NCI-H146 treated with DMSO at 0.1 percent for 48 hours (cell line): Measurements from ENCODE around the gene CREB5.

Experiments used
- DNase-seq: peaks from one replicate; lab custom pipeline; 2025; ENCODE audit not compliant: unreplicated experiment; lab: John Stamatoyannopoulos, UW

The CREB5 gene

DNA sequence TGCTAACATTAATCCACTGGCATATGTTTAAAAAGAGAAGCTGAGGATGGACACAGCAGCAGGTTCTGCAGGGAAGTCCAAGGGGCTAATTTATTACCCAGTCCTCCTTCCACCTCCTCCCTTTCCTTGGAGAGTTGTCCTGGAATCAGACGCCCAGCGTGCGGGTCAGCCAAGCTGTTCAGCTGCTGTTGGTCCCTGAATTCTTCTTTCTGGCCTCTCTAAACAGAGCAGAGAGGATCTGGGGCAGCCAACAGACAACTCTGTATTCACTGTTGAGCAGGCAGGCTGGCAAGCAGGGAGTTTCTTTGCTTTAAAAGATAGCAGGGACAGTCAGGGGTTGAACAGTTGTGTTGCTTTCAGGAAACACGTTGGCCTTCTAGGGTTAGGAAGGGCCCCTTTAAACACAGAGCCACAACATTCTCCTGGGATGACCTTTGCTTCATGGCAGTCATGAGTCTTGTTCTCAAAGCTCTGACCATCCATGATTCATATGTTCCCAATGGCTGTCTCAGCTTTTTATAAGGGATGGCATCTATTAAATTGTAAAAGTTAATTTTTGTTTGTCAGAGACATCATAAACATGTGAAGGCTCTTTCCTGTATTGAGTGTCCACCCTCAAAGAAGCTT, 217.0 kb downstream of the CREB5 start:
- no peak for DNase-seq

DNA sequence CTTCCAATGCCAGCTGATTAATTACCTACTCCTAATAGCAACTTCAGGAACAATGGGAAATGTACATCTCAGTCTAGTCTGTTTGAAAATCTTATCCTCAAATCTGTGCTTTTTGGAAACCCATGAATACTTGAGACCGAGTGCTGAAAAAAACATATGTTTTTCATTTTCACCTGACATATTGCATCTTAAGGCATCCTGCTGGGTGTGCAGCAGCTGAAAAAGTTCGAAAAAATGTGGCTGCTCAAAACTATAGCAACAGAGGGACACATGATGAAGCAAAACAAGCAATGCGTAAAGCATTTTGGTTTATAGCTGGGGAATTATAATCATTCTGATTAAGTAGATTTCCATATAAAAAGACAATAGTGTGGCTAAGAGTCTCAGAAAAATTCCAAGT, 218.0 kb downstream of the CREB5 start:
- DNase-seq = no peak

DNA sequence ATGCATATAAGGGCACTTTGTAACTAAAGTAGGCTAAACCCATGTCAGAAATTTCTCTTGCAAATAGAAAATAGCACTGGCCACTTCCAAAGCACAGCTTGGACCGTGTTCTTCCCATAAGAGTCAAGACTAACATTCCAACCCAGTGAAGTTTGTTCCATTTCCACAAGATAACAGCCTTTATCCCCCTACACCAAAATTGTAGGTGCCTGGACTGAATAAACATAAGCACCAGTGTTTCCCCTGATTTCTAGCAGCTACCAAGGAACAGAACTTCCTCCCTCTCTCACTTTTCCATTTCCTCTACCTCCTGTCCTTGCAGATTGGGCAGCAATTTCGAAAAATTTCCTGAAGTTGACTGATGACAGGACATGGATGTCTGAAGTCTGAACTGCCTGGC, 219.7 kb downstream of the CREB5 start:
- no peak for DNase-seq

DNA sequence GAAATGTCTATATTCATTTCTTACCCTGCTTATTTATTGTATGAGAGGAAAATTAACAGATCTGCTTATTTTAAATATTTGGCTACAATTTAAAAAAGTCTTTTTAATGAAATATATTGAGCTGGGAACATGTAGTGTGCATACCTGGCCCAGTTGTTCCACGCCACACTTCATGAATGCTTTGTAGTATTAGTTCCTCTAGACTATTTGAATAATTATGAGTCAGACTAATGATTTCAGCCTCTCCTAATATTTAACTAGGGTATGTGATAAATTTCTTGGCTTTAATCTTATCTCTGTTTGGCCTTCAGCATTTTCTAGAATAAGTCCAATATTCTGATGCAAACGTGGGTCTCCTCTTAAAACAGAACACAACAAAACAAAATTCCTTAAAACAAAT, 226.6 kb downstream of the CREB5 start:
- DNase-seq = no peak

DNA sequence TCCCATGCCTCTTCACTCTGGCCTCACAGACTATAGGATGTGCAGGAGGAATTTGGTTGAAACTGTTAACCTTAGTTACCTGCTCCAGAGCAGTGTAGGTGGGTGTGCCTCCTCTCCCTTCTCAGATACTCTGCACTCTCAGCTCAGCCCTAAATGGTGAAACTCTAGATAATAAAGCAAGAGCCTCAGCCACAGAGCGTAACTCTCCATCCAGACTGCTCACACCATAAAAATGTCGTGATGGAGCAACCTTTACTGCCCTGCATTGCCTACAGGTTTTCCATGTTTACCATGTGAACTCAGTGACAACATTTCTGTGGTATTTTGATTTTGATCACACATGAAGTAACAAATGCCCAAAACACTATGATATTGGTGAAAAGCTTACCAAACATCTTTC, 227.7 kb downstream of the CREB5 start:
- DNase-seq = no peak

DNA sequence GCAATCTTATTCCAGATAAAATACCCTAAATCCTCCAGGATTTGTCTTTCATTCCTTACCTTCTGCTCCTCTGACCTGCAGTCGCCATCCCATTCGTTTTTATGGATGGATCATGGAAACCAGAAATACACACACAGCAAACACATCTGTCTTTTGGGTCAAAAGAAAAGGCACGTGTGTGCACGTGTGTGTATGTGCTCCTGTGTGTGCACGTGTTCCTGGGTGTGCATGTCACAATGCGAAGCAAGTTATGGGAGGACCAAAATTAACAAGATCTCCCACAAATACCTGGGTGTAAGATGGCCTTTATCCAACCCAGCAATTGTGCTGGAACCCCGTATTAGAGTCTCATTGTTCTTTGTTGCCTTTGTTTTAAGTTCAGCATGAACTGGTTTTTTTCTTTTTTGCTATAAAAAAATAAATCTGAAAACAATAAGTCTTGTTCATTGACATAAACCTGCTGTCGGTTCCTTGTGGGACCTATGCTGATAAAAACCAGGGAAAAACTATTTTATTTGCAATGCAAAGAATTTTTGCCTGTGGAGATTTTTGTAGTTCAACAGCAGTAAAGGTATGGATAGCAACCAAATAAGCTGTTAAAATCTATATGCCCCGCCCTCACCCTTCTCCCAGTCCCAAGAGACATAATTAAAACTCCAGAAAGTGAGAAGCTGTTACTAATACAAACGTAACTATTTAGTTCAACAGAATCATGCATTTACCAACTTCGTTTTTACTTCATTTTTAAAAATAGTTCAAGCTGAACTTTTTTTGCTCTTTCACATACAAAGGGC, 229.6 kb downstream of the CREB5 start:
- no peak for DNase-seq

DNA sequence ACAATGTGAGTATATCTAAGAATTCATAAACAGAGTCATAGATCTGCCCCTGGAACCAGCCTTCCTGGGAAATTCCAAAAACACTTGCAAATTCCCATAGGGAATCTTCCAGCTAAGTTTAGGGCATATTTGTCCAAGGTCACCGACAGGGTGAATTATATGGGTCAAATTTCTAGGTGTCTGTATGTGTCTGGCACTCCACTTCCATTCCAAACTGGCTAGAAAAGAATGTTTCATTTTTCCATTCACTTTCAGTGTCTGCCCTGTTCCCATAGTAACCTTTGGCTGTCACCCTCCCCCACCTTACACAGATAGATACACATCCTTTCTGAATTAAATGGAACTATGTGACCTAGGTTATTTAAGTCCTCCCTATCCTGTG, 230.9 kb downstream of the CREB5 start:
- DNase-seq = no peak

DNA sequence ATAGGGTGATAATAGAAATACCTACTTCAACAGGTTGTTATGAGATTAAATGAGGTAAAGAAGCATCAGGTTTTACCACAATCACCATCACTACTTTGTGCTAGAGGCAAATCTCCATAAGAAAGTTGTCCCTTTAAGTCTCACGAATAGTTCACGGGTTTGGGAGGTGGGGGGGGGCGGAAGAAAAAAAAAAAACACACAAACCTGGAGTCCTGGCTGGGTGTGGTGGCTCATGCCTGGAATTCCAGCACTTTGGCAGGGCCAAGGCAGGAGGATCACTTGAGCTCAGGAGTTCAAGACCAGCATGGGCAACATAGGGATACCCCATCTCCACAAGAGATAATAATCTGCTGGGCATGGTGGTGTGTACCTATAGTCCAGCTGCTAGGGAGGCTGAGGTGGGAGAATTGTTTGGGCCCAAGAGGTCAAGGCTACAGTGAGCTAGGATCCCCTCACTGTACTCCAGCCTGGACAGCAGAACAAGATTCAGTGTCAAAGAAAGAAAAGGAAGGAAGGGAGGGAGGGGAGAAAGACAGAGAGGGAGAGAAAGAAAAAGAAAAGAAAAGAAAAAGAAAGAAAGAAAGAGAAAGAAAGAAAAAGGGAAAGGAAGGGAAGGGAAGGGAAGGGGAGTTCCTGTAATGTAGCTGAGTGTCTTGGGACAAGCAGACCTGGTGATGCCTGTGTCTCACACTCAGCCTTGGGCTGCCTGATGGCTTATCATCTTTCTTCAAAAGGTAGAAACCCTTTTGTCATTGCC, 231.4 kb downstream of the CREB5 start:
- DNase-seq = no peak

DNA sequence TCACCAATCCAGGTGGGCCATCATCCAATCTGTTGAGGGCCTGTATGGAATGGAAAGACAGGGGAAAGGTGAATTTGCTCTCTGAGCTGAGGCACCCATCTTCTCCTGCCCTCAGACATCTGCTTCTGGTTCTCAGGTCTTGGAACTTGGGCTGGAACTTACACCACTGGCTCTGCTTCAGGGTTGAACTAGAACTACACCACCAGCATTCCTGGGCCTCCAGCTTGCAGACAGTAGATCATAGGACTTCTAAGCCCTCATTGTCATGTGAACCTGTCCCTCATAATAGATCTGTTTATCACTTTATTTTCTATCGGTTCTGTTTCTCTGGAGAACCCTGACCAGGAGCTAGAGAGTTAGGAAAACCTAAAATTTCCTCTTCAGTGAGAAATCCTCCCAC, 233.5 kb downstream of the CREB5 start:
- DNase-seq = no peak

DNA sequence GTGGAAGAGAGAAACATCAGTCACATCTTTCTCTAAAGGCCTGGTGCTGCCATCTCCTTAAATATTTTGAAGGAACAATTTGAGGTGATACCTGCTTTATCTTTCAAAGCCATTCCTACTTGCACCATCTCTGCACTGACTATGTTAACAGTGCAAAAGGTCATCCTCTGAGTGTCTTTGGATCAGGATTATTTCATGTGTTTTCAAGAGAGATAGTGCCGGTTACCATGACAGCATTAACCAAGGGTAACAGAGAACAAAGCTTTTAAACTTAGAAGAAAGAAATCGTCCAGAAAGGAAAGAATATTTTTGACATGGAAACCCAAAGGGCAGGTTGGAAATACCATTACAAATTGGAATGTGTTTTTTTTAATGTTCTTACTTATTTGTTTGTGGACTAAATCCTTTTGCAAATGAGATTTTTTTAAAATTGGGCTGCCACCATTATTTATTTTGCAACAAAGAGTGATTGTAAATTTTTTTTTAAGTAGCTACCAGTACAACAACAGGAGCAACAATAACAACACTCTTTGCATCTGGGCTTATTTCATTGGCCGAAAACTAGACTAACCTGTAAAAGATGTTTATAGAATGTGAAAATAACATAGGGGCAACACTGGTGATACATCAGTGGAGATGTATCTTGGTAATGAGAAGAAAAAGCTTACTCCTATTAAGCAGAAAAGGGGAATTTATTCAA, 234.2 kb downstream of the CREB5 start:
- DNase-seq = no peak

DNA sequence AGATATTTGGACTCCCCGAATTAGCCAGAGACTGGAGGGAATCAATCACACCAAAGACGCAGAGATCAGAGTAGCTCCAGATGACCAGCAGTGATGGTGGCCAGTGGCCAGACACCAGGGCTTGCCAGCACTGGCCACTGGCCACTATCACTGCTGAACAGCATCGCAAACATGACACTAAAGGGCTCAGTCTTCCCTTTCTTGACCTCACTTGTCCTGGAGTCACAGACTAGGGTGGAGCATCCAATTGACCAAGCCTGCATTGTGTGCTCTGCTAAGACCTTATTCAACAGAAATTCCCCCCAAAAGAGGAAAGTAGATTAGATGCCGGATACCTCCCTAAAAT, 234.7 kb downstream of the CREB5 start:
- DNase-seq = no peak

DNA sequence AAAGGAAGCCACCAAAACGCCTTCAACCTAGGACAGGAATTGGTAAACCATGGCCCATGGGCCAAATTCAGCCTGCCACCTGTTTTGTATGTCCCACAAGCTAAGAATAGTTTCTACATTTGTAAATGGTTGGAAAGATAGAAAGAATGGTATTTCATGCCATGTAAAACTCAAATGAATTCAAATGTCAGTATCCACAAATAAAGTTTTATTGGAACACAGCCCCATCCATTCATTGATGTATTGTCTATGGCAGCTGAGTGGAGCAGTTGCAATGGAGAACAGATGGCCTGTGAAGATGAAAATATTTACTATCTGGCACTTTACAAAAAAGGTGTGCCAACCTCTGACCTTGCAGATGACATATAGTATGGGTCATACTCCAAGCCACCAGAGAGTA, 236.9 kb downstream of the CREB5 start:
- DNase-seq = no peak

DNA sequence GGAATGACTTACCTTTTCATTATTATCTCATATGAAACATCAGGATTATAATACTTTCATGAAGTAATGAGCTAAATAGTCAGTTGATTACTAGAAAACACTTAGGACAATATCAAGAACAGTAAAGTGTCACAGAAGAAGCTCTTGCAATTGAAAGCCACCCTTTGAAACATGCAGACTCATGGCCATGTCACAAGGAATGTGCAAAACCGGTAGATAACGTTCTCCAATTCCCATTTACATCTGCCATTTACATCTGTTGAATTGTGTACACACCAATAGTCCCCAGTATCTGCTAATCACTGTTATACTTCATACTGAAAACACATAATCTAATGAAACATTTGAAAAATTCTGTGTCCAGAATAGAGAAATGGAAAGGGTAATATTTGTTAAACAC, 237.5 kb downstream of the CREB5 start:
- DNase-seq = no peak

DNA sequence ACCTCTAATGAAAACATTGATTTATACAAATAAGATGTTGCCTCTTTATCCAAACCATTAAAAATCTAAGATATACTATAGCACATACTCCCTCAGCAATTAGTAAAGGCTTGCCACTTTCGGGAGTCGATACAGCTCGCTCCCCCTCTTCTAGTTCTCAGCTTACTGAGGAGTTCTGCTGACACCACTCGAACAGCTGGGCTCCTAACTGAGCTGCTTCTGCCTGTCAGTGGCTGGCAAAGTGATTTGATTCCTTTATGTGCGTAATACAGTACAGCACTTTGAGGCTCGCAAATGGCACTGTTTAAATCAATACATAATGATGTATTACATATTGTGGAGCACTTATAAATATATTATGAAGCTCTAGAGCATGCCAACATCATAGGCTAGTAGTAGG, 241.8 kb downstream of the CREB5 start:
- DNase-seq = no peak

DNA sequence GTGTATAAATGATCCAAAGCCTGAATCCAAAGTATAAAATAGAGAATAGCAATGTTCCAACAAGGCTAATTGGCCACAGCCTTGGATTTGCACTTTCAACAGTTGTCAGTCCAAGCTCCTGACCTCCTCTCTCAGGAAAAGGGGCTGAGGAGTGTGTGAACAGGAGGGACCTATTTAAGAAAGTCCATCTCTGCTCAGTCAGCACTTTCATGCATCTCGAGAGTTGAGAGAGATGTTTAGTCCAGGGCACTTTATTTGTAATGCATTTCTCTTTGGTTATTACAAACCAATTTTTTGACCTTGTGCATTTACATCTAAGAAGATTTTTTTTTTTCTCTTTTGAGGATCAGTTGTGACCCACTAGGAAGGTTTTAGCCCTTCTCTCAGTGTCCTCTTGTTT, 244.2 kb downstream of the CREB5 start:
- DNase-seq = no peak

DNA sequence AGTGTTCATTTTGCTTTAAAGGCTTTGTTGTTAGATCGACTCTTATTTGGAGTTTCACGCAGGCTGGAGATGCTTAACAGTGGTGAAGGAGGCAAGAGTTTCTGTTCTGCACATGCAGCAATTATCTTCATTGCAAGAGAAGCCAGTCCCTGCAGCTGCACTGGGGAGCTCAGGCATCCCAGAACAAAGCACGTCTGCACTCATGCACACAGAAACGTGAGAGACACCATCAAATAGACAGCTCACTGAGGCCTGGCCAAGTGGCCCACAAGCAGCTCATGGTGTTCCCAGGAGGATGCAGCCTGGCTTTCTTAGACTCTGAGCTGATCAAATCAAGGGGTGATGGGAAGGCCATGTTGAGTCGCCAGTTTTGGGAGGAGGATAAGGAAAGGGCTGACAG, 246.1 kb downstream of the CREB5 start:
- DNase-seq = no peak

DNA sequence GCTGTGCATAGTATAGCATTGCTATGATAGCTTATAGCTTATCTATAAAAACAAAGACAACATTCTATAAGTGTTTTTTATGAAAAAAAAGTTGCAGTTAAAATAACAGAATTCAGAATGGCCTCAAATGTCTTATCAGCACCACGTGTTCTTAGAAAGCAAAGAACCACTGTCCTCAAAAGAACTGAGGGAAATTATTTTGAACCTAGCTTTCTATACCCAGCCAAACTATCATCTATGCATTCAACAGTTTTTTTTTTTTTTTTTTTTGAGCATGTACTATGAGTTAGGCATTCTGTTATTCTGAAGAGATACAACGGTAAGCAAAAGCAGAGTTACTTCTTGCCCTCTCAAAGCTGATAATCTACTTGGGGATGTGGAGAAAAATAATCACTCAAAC, 247.8 kb downstream of the CREB5 start:
- DNase-seq = no peak

DNA sequence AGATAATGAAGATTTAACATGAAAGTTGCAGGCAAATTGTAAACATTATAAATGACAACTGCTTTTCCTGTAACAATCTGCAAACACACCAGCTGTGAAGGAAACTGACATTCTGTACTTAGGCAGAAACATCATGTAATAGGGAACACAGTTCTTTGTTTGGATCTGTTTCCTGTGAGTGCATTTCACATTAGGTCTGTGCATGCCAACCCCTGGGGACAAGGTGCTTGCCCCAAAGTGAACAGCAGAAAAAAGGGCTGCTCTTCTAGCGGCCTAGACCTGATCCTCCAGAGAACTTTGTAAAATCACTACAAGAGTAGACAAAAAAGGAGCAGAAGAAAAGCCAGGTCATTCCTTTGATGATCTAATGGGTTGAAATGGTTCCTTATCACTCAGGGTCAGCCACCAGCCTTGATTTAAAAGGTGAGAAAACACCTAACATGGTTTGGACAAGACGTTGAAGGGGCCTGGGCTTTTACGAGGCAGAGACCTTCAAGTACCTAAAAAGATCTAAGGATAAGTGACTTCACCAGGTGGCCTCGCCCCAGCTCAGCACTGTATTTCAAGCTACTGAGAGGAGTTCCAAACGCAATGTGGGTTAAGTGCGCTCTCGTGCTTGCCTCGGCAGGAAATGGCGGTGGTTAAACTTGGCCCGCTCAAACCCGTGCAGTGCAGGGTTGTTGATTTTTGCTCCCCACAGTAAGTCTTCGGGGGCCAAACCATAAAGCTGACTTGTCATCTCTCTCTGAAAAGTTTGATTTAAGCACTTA, 249.7 kb downstream of the CREB5 start:
- DNase-seq = no peak

DNA sequence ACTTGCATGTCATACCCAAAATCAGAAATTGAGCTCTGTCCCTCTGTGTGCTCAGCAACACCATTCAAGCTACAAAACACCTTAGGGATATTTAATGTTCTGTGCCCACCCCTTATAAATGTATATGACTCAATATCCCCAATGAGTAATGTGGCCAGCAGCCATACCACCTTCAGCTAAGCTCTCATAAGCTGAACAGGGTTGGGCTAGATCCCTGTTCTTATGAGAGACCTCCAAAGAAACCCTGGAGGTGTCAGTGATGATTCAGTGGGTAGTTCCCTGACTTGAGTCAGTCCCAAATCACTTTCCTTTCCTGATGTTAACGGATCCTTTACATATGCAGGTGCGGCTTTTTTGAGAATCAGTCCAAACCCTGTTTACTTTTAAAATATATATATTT, 253.8 kb downstream of the CREB5 start:
- DNase-seq = no peak

DNA sequence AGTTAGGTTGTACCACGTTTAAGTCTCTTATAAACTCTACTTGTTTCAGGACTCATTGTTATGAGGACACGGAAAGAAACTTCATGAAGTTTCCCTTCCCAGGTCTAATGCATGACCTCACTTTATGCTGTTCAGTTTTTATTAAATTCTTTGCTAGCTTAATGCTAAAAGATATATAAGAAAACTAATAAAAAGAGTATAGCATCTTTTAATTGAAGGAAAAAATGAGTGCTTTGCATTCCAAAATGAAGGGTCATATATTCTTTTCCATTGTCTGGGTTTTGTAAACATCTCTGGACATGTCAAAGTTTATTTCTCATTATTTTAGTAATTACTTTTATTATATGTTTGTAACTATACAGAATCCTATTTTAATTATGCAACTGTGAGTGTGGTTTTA, 255.8 kb downstream of the CREB5 start:
- DNase-seq = no peak

DNA sequence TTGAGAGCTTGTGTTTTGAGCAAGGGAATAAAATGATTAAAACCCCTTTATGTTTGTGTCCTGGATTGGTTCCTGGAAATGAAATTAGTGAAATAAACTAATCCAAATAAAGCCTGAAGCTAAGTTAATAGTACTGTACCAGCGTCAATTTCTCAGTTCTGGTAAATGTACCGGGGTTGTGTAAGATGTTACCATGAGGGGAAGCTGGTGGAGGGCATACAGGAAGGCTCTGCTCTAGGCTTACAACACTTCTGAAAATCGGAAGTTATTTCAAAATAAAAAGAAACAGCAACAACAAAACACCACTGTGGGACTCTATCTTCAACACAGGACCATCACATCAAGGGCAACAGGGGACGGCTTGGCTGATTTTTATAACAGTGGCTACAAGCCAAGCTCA, 257.0 kb downstream of the CREB5 start:
- no peak for DNase-seq
